ENCODE measurements around the gene DPP6.

Gene DPP6

GRCh38 chr7:154440058-154440457, 387.9 kb downstream of the DPP6 start:
- TF ChIP-seq EGR1 (IDR thresholded peaks at IDR 0.05) = no peak
- no peak for TF ChIP-seq CREB1 (IDR thresholded peaks at IDR 0.05; ENCODE audit: low read depth)
- TF ChIP-seq YY1 (IDR thresholded peaks at IDR 0.05; ENCODE audit: low read depth) = no peak
- no peak for TF ChIP-seq ZBTB7A (IDR thresholded peaks at IDR 0.05; ENCODE audit: low read depth)
- TF ChIP-seq CEBPB (IDR thresholded peaks at IDR 0.05) = no peak
- no peak for TF ChIP-seq TEAD4 (IDR thresholded peaks at IDR 0.05)
- no peak for TF ChIP-seq NFIC (IDR thresholded peaks at IDR 0.05)

GRCh38 chr7:154440651-154441050, 388.5 kb downstream of the DPP6 start:
- TF ChIP-seq RAD21 (IDR thresholded peaks at IDR 0.05; ENCODE audit: low read depth) = no peak
- TF ChIP-seq CREB1 (IDR thresholded peaks at IDR 0.05; ENCODE audit: low read depth) = no peak
- no peak for TF ChIP-seq FOXM1 (IDR thresholded peaks at IDR 0.05; ENCODE audit: borderline replicate concordance, low read depth)

- TF ChIP-seq EP300 (IDR thresholded peaks at IDR 0.05; ENCODE audit: borderline replicate concordance) = no peak
Observed at GRCh38 chr7:154441811-154442210, 389.6 kb downstream of the DPP6 start.

GRCh38 chr7:154442939-154443338, 390.7 kb downstream of the DPP6 start:
- no peak for TF ChIP-seq RAD21 (IDR thresholded peaks at IDR 0.05; ENCODE audit: low read depth)
- no peak for TF ChIP-seq MAX (IDR thresholded peaks at IDR 0.05)
- no peak for TF ChIP-seq NFIC (IDR thresholded peaks at IDR 0.05)
- TF ChIP-seq TCF12 (IDR thresholded peaks at IDR 0.05; ENCODE audit: low read depth) = no peak
- no peak for TF ChIP-seq YY1 (IDR thresholded peaks at IDR 0.05; ENCODE audit: low read depth)
- TF ChIP-seq TEAD4 (IDR thresholded peaks at IDR 0.05) = no peak
- no peak for TF ChIP-seq TAF1 (IDR thresholded peaks at IDR 0.05; ENCODE audit: low read depth)
- no peak for TF ChIP-seq FOXM1 (IDR thresholded peaks at IDR 0.05; ENCODE audit: borderline replicate concordance, low read depth)
- TF ChIP-seq EP300 (IDR thresholded peaks at IDR 0.05; ENCODE audit: borderline replicate concordance) = no peak
- TF ChIP-seq ZBTB7A (IDR thresholded peaks at IDR 0.05; ENCODE audit: low read depth) = no peak
- TF ChIP-seq CEBPB (IDR thresholded peaks at IDR 0.05) = no peak
- TF ChIP-seq EGR1 (IDR thresholded peaks at IDR 0.05) = no peak
- TF ChIP-seq USF1 (IDR thresholded peaks at IDR 0.05) = no peak

GRCh38 chr7:154450451-154450850, 398.3 kb downstream of the DPP6 start:
- no peak for TF ChIP-seq EGR1 (IDR thresholded peaks at IDR 0.05)
- TF ChIP-seq CEBPB (IDR thresholded peaks at IDR 0.05) = no peak
- no peak for TF ChIP-seq MAX (IDR thresholded peaks at IDR 0.05)
- TF ChIP-seq TEAD4 (IDR thresholded peaks at IDR 0.05) = no peak
- no peak for TF ChIP-seq REST (IDR thresholded peaks at IDR 0.05; ENCODE audit: low read depth)
- no peak for TF ChIP-seq NFIC (IDR thresholded peaks at IDR 0.05)
- no peak for TF ChIP-seq CREB1 (IDR thresholded peaks at IDR 0.05; ENCODE audit: low read depth)

- TF ChIP-seq YY1 (IDR thresholded peaks at IDR 0.05; ENCODE audit: low read depth) = no peak
- no peak for TF ChIP-seq EGR1 (IDR thresholded peaks at IDR 0.05)
- no peak for TF ChIP-seq FOXM1 (IDR thresholded peaks at IDR 0.05; ENCODE audit: borderline replicate concordance, low read depth)
- TF ChIP-seq USF1 (IDR thresholded peaks at IDR 0.05) = no peak
- TF ChIP-seq TEAD4 (IDR thresholded peaks at IDR 0.05) = no peak
- TF ChIP-seq TAF1 (IDR thresholded peaks at IDR 0.05; ENCODE audit: low read depth) = no peak
- TF ChIP-seq RAD21 (IDR thresholded peaks at IDR 0.05; ENCODE audit: low read depth) = no peak
- TF ChIP-seq TCF12 (IDR thresholded peaks at IDR 0.05; ENCODE audit: low read depth) = no peak
- TF ChIP-seq NFIC (IDR thresholded peaks at IDR 0.05) = no peak
Observed at GRCh38 chr7:154451480-154452457, 399.6 kb downstream of the DPP6 start.

- TF ChIP-seq CREB1 (IDR thresholded peaks at IDR 0.05; ENCODE audit: low read depth) (no peak), YY1 (IDR thresholded peaks at IDR 0.05; ENCODE audit: low read depth) (no peak), ZBTB7A (IDR thresholded peaks at IDR 0.05; ENCODE audit: low read depth) (no peak), EGR1 (IDR thresholded peaks at IDR 0.05) (no peak), NFIC (IDR thresholded peaks at IDR 0.05) (no peak), EP300 (IDR thresholded peaks at IDR 0.05; ENCODE audit: borderline replicate concordance) (no peak), RAD21 (IDR thresholded peaks at IDR 0.05; ENCODE audit: low read depth) (no peak), USF1 (IDR thresholded peaks at IDR 0.05) (no peak), FOXM1 (IDR thresholded peaks at IDR 0.05; ENCODE audit: borderline replicate concordance, low read depth) (no peak), TCF12 (IDR thresholded peaks at IDR 0.05; ENCODE audit: low read depth) (no peak)
Observed at GRCh38 chr7:154463794-154464193, 411.6 kb downstream of the DPP6 start.

Measured in Ishikawa (cell line).